Smooth muscle cell of trachea (primary cell): ENCODE data around the gene RUFY3. TPM values are rescaled to one million over a fixed set of nuclear protein-coding genes. Genes with fewer than 3 reads are reported as not detected.

ENCODE experiments used
- total RNA-seq: library from RNA; depleted of rRNA; stranded (reverse); fragments of >200 nt; gene quantifications from 2 replicates; pipeline ENCODE4 v1.2.1, GENCODE V29; 2014

Gene RUFY3
- total RNA-seq = 77.2 and 98.5 TPM in 2 replicates

GRCh38 chr4:70721747-70722146 is at the start of gene RUFY3:
TSS of gene RUFY3 (plus strand) at chr4:70721964. CDS start at chr4:70722574, 610 bp downstream.

DNA sequence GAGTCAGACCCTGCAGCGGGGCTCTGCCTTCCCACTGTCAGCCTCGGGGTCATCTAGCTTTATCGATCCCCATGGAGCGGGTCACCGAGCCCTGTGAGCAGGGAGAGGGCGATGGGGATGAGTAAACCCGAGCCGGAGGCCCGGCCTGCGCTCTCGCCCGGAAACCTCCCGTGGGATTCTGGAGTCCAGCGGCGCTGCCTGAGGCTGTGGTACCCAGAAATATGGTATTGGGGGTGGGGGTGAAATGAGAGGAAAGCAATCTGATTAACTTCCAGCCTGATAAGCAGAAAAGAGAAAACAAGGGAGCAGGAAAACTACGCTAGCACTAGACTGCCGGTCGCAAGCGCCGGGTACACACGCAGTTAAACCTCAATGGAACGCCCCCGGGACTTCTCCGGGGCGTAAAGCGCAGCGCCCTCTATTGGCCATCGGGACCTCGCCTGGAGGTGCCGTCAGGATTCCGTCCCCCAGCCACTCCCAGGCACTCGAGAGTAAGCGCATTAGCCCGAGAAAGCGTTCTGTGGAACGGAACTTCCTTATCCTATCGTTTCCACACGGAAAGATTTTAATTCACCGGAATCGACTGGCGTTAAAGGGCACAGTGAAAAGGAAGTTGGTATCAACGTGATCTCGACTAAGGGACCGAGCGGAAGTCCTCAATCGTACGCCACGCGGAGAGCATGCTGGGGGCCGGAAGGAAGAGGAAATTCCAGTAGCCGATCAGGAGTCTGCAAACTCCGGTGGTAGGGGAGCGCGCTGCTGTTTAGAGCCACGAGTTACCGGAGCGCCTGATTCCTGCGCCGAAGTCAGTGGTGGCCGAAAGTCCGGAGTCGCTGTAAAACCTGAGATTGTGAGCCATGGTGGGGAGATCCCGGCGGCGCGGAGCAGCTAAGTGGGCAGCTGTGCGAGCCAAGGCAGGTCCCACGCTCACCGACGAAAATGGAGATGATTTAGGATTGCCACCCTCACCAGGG is 33.7 kb upstream of the RUFY3 start, which contains the start of gene UTP3:
Gene UTP3, plus strand, starts transcription at position 712 of the 974 bp plus-strand sequence. Its CDS starts 146 bp downstream, at position 858.

GRCh38 chr4:70839589-70840093 is 117.9 kb downstream of the RUFY3 start, which contains the start of gene GRSF1:
TSS of gene GRSF1 (minus strand) at chr4:70839890. CDS start at chr4:70839827, 63 bp downstream.

Other genes starting within 250 kb of the RUFY3 start
- not detected in 2 replicates for gene MUC7, start 249.8 kb upstream of the RUFY3 start, total RNA-seq
- gene AMTN, start 203.4 kb upstream of the RUFY3 start, total RNA-seq = not detected in 2 replicates
- gene AMBN, start 129.7 kb upstream of the RUFY3 start, total RNA-seq = not detected in 2 replicates
- 0.17 and 0.44 TPM in 2 replicates for gene ENAM, start 93.2 kb upstream of the RUFY3 start, total RNA-seq
- 3.6 and 5.8 TPM in 2 replicates for gene JCHAIN, start 55.5 kb upstream of the RUFY3 start, total RNA-seq
- gene UTP3, start 33.4 kb upstream of the RUFY3 start, total RNA-seq = 21.8 and 22.1 TPM in 2 replicates
- 66.0 and 90.8 TPM in 2 replicates for gene GRSF1, start 117.9 kb downstream of the RUFY3 start, total RNA-seq
- 9.9 and 19.8 TPM in 2 replicates for gene MOB1B, start 180.4 kb downstream of the RUFY3 start, total RNA-seq